Mesenchymal stem cell (in vitro differentiated cells and primary cell): Measurements from ENCODE around the gene ANGPT4.
"Not testable (repeated sequence)": the region's sequence is repeated elsewhere in the genome, so short reads cannot be mapped to it uniquely, and the experiment has no call there.

ENCODE experiments used
- DNase-seq: peaks from one replicate; pipeline ENCODE4 v3.0.0-alpha.2; 2013
- H2AFZ ChIP-seq: one replicate; pipeline ENCODE4 v1.6.1; 2013; ENCODE audit warnings: low read depth, mild to moderate bottlenecking, control low read depth, inconsistent platforms, low read length, moderate library complexity
- H2AK5ac ChIP-seq: 2 replicates; pipeline ENCODE4 v1.6.1; 2013; ENCODE audit warnings: low read length, moderate library complexity, mild to moderate bottlenecking, inconsistent platforms; ENCODE audit not compliant: severe bottlenecking
- H2BK120ac ChIP-seq: one replicate; pipeline ENCODE4 v1.6.1; 2013; ENCODE audit warnings: low read depth, mild to moderate bottlenecking, inconsistent platforms, low read length, moderate library complexity
- H2BK12ac ChIP-seq, 2 experiments: one replicate each; pipeline ENCODE4 v1.6.1; 2013; ENCODE audit warnings: inconsistent platforms in 2 of 2, low read length in 2 of 2, mild to moderate bottlenecking in 2 of 2, moderate library complexity in 2 of 2, control low read depth in 1 of 2
- H2BK15ac ChIP-seq: one replicate; pipeline ENCODE4 v1.6.1; 2013; ENCODE audit warnings: mild to moderate bottlenecking, low read depth, inconsistent platforms; ENCODE audit not compliant: poor library complexity, severe bottlenecking
- H2BK5ac ChIP-seq: 2 replicates; pipeline ENCODE4 v1.6.1; 2013; ENCODE audit warnings: low read depth, mild to moderate bottlenecking, low read length, control low read depth, inconsistent platforms; ENCODE audit not compliant: poor library complexity, severe bottlenecking
- H3K14ac ChIP-seq, 2 experiments: one replicate each; pipeline ENCODE4 v1.6.1; 2013; ENCODE audit warnings: inconsistent platforms in 2 of 2, low read length in 2 of 2, control low read depth in 1 of 2, mild to moderate bottlenecking in 1 of 2, moderate library complexity in 1 of 2
- H3K18ac ChIP-seq, 2 experiments: one replicate each; pipeline ENCODE4 v1.6.1; 2013; ENCODE audit warnings: inconsistent platforms in 2 of 2, low read length in 2 of 2, control low read depth in 1 of 2, low read depth in 1 of 2, mild to moderate bottlenecking in 1 of 2
- H3K23ac ChIP-seq, 2 experiments: one replicate each; pipeline ENCODE4 v1.6.1; 2013; ENCODE audit warnings: inconsistent platforms in 2 of 2, low read length in 2 of 2, mild to moderate bottlenecking in 2 of 2, moderate library complexity in 2 of 2, control low read depth in 1 of 2
- H3K27ac ChIP-seq: 2 replicates; pipeline ENCODE4 v1.5.1; 2013; ENCODE audit warnings: mild to moderate bottlenecking, moderate library complexity, low read length, control low read depth, inconsistent platforms; ENCODE audit not compliant: poor library complexity, severe bottlenecking
- H3K27me3 ChIP-seq, 2 experiments: 2 replicates each; pipeline versions ENCODE4 v1.6.1 to v1.7.0; 2013; ENCODE audit warnings: low read length in 2 of 2, mild to moderate bottlenecking in 2 of 2, moderate library complexity in 2 of 2, control low read depth in 1 of 2, inconsistent platforms in 1 of 2; ENCODE audit not compliant: control insufficient read depth in 1 of 2, insufficient read depth in 1 of 2
- H3K36me3 ChIP-seq, 2 experiments: 2 replicates each; pipeline versions ENCODE4 v1.6.1 to v1.7.0; 2013; ENCODE audit warnings: low read length in 2 of 2, control low read depth in 1 of 2, inconsistent platforms in 1 of 2, low read depth in 1 of 2, mild to moderate bottlenecking in 1 of 2; ENCODE audit not compliant: insufficient read depth in 2 of 2, control insufficient read depth in 1 of 2
- H3K4ac ChIP-seq, 2 experiments: one replicate each; pipeline ENCODE4 v1.6.1; 2013; ENCODE audit warnings: inconsistent platforms in 2 of 2, low read length in 2 of 2, mild to moderate bottlenecking in 2 of 2, moderate library complexity in 2 of 2, control low read depth in 1 of 2, low read depth in 1 of 2
- H3K4me1 ChIP-seq: 2 replicates; pipeline ENCODE4 v1.6.1; 2013; ENCODE audit warnings: low read depth, low read length, control low read depth; ENCODE audit not compliant: control insufficient read depth, insufficient read depth
- H3K4me2 ChIP-seq: 2 replicates; pipeline ENCODE4 v1.6.1; 2013; ENCODE audit warnings: low read length, mild to moderate bottlenecking, inconsistent platforms; ENCODE audit not compliant: poor library complexity, severe bottlenecking
- H3K4me3 ChIP-seq, 2 experiments: 2 replicates each; pipeline versions ENCODE4 v1.5.1 to v1.7.0; 2013; ENCODE audit warnings: low read length in 2 of 2, mild to moderate bottlenecking in 2 of 2, control low read depth in 1 of 2, low read depth in 1 of 2; ENCODE audit not compliant: insufficient read depth in 1 of 2
- H3K79me1 ChIP-seq: replicated peaks from 2 replicates; pipeline ENCODE4 v1.6.1; 2013; ENCODE audit warnings: mild to moderate bottlenecking, control low read depth, low read length, inconsistent platforms; ENCODE audit not compliant: poor library complexity, severe bottlenecking
- H3K9ac ChIP-seq: 2 replicates; pipeline ENCODE4 v1.7.0; 2013; ENCODE audit warnings: mild to moderate bottlenecking, low read length, moderate library complexity
- H3K9me3 ChIP-seq: 2 replicates; pipeline ENCODE4 v1.7.0; 2013; ENCODE audit warnings: mild to moderate bottlenecking, low read length; ENCODE audit not compliant: control insufficient read depth
- H4K8ac ChIP-seq: one replicate; pipeline ENCODE4 v1.6.1; 2013; ENCODE audit warnings: inconsistent platforms, mild to moderate bottlenecking, low read length, moderate library complexity
- H4K91ac ChIP-seq: one replicate; pipeline ENCODE4 v1.6.1; 2013; ENCODE audit warnings: mild to moderate bottlenecking, low read length, inconsistent platforms
- WGBS: methylation state at CpG from one replicate; pipeline ENCODE4 v1.1.7; 2013; ENCODE audit warnings: mixed read lengths; 5-methylcytosine and 5-hydroxymethylcytosine counted together

ANGPT4 gene

DNA sequence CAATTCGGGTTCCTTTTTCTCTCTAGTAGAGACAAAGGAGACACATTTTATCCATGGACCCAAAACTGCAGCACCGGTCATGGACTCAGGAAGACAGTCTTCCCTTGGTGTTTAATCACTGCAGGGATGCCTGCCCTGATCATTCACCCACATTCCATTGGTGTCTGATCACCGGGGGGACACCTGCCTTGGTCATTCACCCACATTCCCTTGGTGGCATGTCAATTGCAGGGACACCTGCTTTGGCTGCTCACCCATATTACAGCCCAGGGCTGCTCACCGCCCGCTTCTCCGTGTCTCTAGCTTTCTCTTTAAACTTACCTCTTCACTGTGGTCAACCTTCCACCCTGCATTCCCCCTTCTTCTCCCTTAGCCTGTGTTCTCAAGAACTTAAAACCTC is 18.7 kb downstream of the ANGPT4 start:
- not testable (repeated sequence) for H3K4me3 ChIP-seq, H3K9me3 ChIP-seq, H3K79me1 ChIP-seq, H2BK120ac ChIP-seq, H3K9ac ChIP-seq, H3K36me3 ChIP-seq, H2BK12ac ChIP-seq, H3K4me2 ChIP-seq, H3K27ac ChIP-seq, H3K14ac ChIP-seq, H2AFZ ChIP-seq, H4K8ac ChIP-seq, H4K91ac ChIP-seq, H3K18ac ChIP-seq, DNase-seq, H3K4me1 ChIP-seq, H2AK5ac ChIP-seq, H2BK15ac ChIP-seq, H3K4ac ChIP-seq, H2BK5ac ChIP-seq, H3K23ac ChIP-seq
- WGBS = 85% methylated on average over 6 of the region's 6 CpGs
- H3K27me3 ChIP-seq = peaks cover 5 to 21% of the 10 kb centered on the region in 2 experiments

DNA sequence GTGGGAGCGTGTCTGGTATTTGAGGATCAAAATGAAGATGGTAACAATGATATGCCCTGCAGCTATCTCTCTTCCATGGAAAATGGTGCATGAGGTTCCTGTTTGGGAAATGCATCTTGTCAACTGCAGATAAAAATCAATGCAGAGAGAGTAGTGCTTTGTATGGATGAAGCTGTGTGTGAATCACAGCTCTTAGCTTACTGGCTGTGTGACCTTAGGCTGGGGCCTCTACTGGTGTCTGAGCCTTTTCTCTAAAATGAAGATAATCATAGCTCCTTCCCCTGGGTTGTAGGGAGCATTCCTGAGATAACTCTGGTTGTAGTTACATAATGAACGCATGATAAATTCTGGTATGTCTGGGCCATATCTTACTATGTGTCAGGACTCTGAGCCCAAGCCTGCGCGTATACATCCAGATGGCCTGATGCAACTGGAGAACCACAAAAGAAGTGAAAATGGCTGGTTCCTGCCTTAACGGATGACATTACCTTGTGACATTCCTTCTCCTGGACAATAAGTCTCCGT is 19.6 kb downstream of the ANGPT4 start:
- Histone ChIP-seq H2BK15ac (no peak overlapping the region), H3K27me3 (peaks cover 5 to 27% of the 10 kb centered on the region in 2 experiments), H2BK12ac (no peak overlapping the region), H3K23ac (no peak overlapping the region), H3K4me1 (peaks cover 3% of the 10 kb centered on the region), H4K8ac (no peak overlapping the region), H3K18ac (no peak overlapping the region), H3K4me3 (no peak overlapping the region), H3K9ac (no peak overlapping the region), H2AFZ (no peak overlapping the region), H2AK5ac (no peak overlapping the region), H3K4me2 (no peak overlapping the region), H3K14ac (no peak overlapping the region), H4K91ac (no peak overlapping the region), H2BK5ac (no peak overlapping the region), H3K9me3 (no peaks in the 10 kb centered on the region), H3K79me1 (no peaks in the 10 kb centered on the region), H2BK120ac (no peak overlapping the region), H3K4ac (no peak overlapping the region), H3K36me3 (no peaks in the 10 kb centered on the region), H3K27ac (no peak overlapping the region)
- WGBS = 82% methylated on average over 6 of the region's 6 CpGs
- DNase-seq = no peak

DNA sequence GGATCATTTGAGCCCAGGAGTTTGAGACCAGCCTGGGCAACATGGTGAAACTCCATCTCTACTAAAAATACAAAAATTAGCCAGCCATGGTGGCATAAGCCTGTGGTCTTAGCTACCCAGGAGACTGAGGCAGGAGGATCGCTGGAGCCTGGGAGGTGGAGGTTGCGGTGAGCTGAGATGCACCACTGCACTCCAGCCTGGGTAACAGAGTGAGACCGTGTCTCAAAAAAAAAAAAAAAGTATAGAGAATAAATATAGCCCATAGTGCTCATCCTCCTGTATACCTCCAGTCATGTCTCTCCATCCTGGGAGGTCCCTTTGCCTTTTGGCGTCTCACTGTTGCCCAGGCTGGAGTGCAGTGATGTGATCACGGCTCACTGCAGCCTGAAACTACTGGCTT is 23.8 kb downstream of the ANGPT4 start:
- H3K4ac ChIP-seq, H3K27ac ChIP-seq, H2BK15ac ChIP-seq, H4K8ac ChIP-seq, H3K4me3 ChIP-seq, H2BK5ac ChIP-seq, H2AFZ ChIP-seq, H3K4me2 ChIP-seq, H2BK12ac ChIP-seq, H3K23ac ChIP-seq, H3K9ac ChIP-seq, DNase-seq, H2BK120ac ChIP-seq, H2AK5ac ChIP-seq, H3K14ac ChIP-seq, H3K9me3 ChIP-seq, H3K4me1 ChIP-seq, H3K79me1 ChIP-seq, H3K36me3 ChIP-seq, H4K91ac ChIP-seq, H3K18ac ChIP-seq: not testable (repeated sequence)
- H3K27me3 ChIP-seq = peaks cover 26 to 44% of the 10 kb centered on the region in 2 experiments
- WGBS = 67% methylated on average over 3 of the region's 5 CpGs

DNA sequence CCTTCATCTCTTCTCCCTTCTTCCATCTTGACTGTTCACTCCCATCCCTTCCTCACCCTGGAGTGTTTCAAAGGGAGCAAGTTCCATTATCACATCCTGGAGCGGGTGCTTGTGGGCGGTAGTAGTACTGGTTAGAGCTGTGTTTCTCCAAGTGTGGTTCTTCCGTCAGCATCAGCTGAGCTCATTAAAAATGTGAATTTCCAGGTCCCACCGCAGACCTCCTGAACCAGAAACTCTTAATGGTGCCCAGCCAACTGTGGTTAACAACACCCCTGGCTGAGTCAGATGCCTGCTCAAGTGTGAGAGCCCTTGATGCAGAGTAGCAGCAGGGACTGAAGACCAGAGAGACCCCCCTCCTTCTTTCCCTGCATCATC is 24.4 kb downstream of the ANGPT4 start:
- no peak overlapping the region for H4K91ac ChIP-seq
- no peak overlapping the region for H4K8ac ChIP-seq
- no peak overlapping the region for H3K14ac ChIP-seq
- no peak overlapping the region for H3K18ac ChIP-seq
- H2BK12ac ChIP-seq = no peak overlapping the region
- H3K4me1 ChIP-seq = peaks cover 9% of the 10 kb centered on the region
- H2BK15ac ChIP-seq = no peak overlapping the region
- no peak for DNase-seq
- H3K4me2 ChIP-seq = no peak overlapping the region
- no peak overlapping the region for H2AFZ ChIP-seq
- no peak overlapping the region for H3K9ac ChIP-seq
- no peaks in the 10 kb centered on the region for H3K9me3 ChIP-seq
- H2AK5ac ChIP-seq = no peak overlapping the region
- no peak overlapping the region for H2BK5ac ChIP-seq
- no peak overlapping the region for H2BK120ac ChIP-seq
- no peak overlapping the region for H3K4ac ChIP-seq
- no peak overlapping the region for H3K23ac ChIP-seq
- no peak overlapping the region for H3K4me3 ChIP-seq
- H3K27me3 ChIP-seq = peaks cover 33 to 48% of the 10 kb centered on the region in 2 experiments
- 87% methylated on average over 4 of the region's 4 CpGs for WGBS
- no peaks in the 10 kb centered on the region for H3K79me1 ChIP-seq
- H3K36me3 ChIP-seq = no peaks in the 10 kb centered on the region
- H3K27ac ChIP-seq = no peak overlapping the region
